Skeletal muscle tissue (tissue), 4 donors: ENCODE results near the gene FCHO1. TPM values are rescaled to one million over a fixed set of nuclear protein-coding genes. Genes with fewer than 3 reads are reported as not detected.
"Not testable (repeated sequence)": the region's sequence is repeated elsewhere in the genome, so short reads cannot be mapped to it uniquely, and the experiment has no call there.

Source experiments
- H3K27ac ChIP-seq: one replicate; pipeline ENCODE4 v1.7.0; 2013; ENCODE audit warnings: mild to moderate bottlenecking, low read depth, low read length, inconsistent platforms
- H3K27me3 ChIP-seq, 3 donors: one replicate each; pipeline ENCODE4 v1.7.0; 2013; ENCODE audit warnings: low read length in 3 of 3; ENCODE audit not compliant: control insufficient read depth in 3 of 3, insufficient read depth in 3 of 3
- H3K36me3 ChIP-seq, 3 donors: one replicate each; pipeline ENCODE4 v1.7.0; 2013; ENCODE audit warnings: low read length in 3 of 3; ENCODE audit not compliant: control insufficient read depth in 3 of 3, insufficient read depth in 3 of 3
- H3K4me1 ChIP-seq, 3 donors: one replicate each; pipeline ENCODE4 v1.7.0; 2013; ENCODE audit warnings: low read length in 3 of 3, mild to moderate bottlenecking in 3 of 3; ENCODE audit not compliant: control insufficient read depth in 3 of 3, insufficient read depth in 3 of 3
- H3K4me3 ChIP-seq, 3 donors: one replicate each; pipeline ENCODE4 v1.7.0; 2013; ENCODE audit warnings: low read length in 3 of 3
- H3K9ac ChIP-seq, 3 donors: one replicate each; pipeline ENCODE4 v1.7.0; 2013; ENCODE audit warnings: low read length in 3 of 3, mild to moderate bottlenecking in 3 of 3, moderate library complexity in 2 of 3, low read depth in 1 of 3
- H3K9me3 ChIP-seq, 3 donors: one replicate each; pipeline ENCODE4 v1.7.0; 2013; ENCODE audit warnings: low read length in 3 of 3; ENCODE audit not compliant: control insufficient read depth in 3 of 3
- total RNA-seq: library from RNA; depleted of rRNA; stranded (reverse); fragments of >200 nt; gene quantifications from one replicate; pipeline ENCODE4 v1.2.3, GENCODE V29; 2014
- donor health status: Osteomylitis.

Gene FCHO1
- total RNA-seq, 1 donor from 2014 or later: 1.0 TPM

DNA sequence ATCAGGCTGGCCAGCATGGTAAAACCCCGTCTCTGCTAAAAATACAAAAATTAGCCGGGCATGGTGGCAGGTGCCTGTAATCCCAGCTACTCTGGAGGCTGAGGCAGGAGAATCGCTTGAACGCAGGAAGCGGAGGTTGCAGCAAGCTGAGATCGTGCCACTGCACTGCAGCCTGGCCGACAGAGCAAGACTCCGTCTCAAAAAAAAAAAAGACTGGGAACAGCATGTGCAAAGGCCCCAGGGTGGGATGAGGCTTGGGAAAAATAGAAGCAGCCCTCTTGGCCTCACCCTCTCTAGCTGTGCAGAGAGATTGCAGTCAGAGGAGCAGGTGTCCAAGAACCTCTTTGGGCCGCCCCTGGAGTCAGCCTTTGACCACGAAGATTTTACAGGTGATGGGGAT is 26.6 kb downstream of the FCHO1 start:
- not testable (repeated sequence) for H3K9ac ChIP-seq, H3K4me3 ChIP-seq, H3K27ac ChIP-seq, H3K36me3 ChIP-seq, H3K9me3 ChIP-seq, H3K4me1 ChIP-seq
- H3K27me3 ChIP-seq: peaks cover 33 to 60% (median 54%) of the 10 kb centered on the region in 3 donors

DNA sequence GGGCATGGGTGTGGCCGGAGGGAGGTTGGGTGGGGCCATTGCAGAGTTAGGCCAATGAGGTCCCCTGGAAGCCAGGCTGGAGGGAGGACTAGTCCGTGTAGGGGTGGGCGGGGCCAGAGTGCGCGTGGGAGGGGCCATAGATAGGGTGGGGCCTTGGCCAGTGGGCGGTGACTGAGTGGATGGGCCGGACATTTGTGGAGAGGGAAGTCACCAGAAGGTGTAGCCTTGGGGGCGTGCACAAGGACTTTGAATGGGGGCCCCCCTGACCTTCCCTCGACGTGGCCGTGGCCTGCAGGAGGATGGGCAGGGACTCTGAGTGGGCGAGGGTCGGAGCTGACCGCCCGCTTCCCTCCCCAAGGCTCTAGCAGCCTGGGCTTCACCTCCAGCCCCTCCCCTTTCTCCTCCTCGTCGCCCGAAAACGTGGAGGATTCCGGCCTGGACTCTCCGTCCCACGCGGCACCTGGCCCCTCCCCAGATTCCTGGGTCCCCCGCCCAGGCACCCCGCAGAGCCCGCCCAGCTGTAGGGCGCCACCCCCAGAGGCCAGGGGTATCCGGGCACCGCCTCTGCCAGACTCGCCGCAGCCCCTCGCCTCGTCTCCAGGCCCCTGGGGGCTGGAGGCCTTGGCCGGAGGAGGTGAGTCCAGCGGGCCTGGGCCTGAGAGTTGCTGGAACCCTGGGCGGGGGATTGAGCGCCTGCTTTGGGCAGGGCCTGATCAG is 27.1 kb downstream of the FCHO1 start:
- Histone ChIP-seq H3K4me3 (no peak overlapping the region), H3K27me3 (peaks cover 33 to 59% (median 51%) of the 10 kb centered on the region in 3 donors)

DNA sequence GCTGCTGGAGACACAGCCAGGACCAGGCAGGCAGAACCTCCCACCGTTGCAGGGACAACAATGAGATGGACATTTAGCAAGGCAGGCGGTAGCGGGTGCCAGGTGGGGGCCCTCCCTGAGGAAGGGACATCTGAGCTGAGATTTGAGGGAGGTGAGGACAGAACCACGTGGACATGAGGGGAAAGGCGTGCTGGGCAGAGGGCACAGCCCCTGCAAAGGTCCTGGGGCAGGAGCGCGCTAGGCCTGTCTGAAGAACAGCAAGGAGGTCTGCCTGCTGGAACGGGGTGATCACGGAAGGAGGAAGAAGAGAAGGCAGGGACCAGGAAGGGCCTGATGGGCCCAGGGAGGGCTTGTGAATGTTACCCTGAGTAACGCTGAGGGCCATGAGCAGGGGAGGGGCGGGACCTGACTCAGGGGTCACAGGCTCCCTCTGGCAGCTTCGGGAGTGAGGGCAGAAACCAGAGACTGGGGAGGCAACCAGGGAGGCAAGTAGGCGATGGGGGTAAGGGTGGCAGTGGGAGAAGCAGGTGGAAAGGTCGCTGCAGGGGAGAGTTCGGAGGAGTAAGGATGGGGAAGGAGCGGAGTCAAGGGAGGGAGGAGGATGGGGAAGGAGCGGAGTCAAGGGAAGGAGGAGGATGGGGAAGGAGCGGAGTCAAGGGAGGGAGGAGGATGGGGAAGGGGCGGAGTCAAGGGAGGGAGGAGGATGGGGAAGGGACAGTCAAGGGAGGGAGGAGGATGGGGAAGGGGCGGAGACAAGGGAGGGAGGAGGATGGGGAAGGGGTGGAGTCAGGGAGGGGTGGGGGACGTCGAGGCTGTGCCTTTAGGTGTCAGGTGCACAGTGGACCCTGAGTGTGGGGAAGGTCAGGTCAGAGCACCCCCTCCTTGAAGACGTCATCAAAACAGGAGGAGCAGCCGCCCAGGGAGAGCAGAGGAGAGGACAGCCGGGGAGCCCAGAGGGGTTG is 28.0 kb downstream of the FCHO1 start:
- H3K4me3 ChIP-seq: no peak overlapping the region
- peaks cover 0 to 4% (median 3%) of the 10 kb centered on the region in 3 donors for H3K4me1 ChIP-seq
- H3K9ac ChIP-seq: no peak overlapping the region
- H3K36me3 ChIP-seq: no peaks in the 10 kb centered on the region
- peaks cover 0 to 2% (median 0%) of the 10 kb centered on the region in 3 donors for H3K9me3 ChIP-seq
- H3K27me3 ChIP-seq: peaks cover 33 to 58% (median 54%) of the 10 kb centered on the region in 3 donors
- no peak overlapping the region for H3K27ac ChIP-seq

More for the DNA sequence above, 27.1 kb downstream of the FCHO1 start:
- peaks cover 0 to 2% (median 0%) of the 10 kb centered on the region in 3 donors for H3K4me1 ChIP-seq
- no peaks in the 10 kb centered on the region for H3K36me3 ChIP-seq
- H3K9ac ChIP-seq: no peak overlapping the region
- H3K9me3 ChIP-seq: peaks cover 0 to 2% (median 0%) of the 10 kb centered on the region in 3 donors
- H3K27ac ChIP-seq: no peak overlapping the region

DNA sequence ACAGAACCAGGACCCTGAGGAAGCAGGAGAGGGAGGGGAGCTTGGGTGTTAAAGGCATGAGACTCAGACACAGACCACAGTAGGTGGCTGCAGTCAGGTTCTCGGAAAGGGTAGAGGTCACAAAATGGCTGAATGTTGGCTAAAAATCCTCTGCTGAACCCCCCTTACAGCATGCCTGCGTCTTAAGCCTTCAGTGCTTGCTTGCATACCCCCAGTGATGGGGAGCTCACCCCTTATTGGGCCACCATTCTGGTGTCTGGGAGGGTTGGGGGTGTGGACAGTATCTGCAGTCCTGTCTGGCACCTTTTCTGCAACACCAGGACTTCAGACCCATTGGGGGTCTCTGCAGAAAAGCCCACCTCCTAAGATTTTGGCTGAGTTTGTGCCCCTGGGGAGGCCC is 29.5 kb downstream of the FCHO1 start:
- H3K27me3 ChIP-seq: peaks cover 35 to 52% (median 48%) of the 10 kb centered on the region in 3 donors
- H3K27ac ChIP-seq: no peak overlapping the region
- H3K4me3 ChIP-seq: no peak overlapping the region
- H3K9ac ChIP-seq: no peak overlapping the region
- H3K36me3 ChIP-seq: no peaks in the 10 kb centered on the region
- peaks cover 0 to 2% (median 0%) of the 10 kb centered on the region in 3 donors for H3K9me3 ChIP-seq
- peaks cover 0 to 4% (median 3%) of the 10 kb centered on the region in 3 donors for H3K4me1 ChIP-seq

DNA sequence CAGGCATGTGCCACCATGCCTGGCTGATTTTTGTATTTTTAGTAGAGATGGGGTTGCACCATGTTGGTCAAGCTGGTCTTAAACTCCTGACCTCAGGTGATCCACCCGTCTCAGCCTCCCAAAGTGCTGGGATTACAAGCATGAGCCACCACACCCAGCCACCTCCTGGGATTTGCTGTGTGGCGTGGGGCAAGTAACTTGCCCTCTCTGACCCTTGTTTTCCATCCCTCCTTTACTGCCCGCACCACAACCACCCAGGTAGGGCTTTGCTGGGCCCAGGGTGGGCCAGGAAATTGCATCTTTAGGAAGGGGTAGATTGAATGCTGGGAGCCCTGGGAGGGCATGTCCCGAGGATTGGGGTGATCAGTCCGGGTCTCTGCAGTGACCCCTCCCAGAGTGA is 32.4 kb downstream of the FCHO1 start:
- H3K9ac ChIP-seq, H3K4me3 ChIP-seq, H3K9me3 ChIP-seq, H3K27ac ChIP-seq, H3K36me3 ChIP-seq, H3K4me1 ChIP-seq: not testable (repeated sequence)
- peaks cover 23 to 33% (median 30%) of the 10 kb centered on the region in 3 donors for H3K27me3 ChIP-seq

DNA sequence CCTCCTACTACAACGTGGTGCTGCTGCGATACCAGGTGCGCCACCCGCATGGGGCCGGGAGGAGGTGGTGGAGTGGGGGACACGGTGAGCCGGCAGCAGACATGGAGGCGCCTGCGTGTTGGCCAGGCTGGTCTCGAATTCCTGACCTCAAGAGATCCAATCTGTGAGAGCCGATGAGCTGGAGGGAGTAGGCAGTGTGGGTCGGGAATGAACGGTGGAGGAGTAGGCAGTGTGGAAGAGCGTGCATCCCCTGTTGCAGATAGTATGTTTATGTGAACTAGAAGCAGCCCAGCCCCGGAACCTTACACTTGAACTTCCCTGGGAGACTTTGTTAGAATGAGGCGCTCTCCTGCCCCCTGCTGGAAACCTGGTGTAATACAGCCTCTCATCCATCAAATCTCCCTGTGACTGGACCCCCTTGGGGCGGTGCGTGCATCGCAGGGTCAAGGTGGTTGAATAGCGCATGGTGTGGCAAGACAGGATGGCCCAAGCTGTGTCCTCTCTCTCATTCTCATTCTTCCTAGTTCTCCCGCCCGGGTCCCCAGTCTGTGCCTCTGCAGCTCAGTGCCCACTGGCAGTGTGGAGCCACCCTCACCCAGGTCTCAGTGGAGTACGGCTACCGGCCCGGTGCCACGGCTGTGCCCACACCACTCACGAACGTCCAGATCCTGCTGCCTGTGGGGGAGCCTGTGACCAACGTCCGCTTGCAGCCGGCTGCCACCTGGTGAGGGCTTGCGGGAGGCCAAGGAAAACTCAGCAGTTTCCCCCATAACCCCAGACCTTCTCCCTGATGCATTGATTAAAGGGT is 33.1 kb downstream of the FCHO1 start:
- Histone ChIP-seq H3K4me1 (peaks cover 0 to 3% (median 2%) of the 10 kb centered on the region in 3 donors), H3K36me3 (peaks cover 0 to 2% (median 0%) of the 10 kb centered on the region in 3 donors), H3K4me3 (no peak overlapping the region), H3K9ac (no peak overlapping the region), H3K27me3 (peaks cover 16 to 26% (median 26%) of the 10 kb centered on the region in 3 donors), H3K9me3 (peaks cover 0 to 2% (median 0%) of the 10 kb centered on the region in 3 donors), H3K27ac (no peak overlapping the region)

DNA sequence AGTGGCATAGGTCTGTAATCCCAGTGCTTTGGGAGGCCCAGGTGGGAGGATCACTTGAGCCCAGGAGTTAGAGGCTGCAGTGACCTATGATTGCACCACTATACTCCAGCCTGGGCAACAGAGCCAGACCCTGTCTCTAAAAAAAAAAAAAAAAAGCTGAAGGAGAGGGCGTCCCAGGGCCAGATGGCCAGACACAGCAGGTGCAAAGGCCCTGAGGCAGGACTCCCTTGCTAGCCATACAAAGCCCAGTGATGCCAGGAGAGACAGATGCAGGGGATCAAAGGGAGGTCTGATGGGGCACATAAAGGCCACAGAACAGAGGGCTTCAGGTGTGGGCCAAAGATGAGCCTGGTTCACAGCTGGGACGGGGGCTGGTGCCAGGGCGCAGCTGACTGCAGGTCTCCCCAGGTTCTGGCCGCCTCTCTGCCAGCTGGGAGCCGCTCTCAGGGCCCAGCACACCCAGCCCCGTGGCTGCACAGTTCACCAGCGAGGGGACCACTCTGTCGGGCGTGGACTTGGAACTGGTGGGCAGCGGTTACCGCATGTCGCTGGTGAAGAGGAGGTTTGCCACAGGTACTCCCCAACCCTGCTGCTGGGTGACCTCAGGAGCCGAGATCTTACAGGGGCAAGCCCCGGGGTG is 36.1 kb downstream of the FCHO1 start:
- Histone ChIP-seq H3K9me3 (peaks cover 0 to 2% (median 0%) of the 10 kb centered on the region in 3 donors), H3K9ac (no peak overlapping the region), H3K27ac (no peak overlapping the region), H3K36me3 (peaks cover 0 to 2% (median 0%) of the 10 kb centered on the region in 3 donors), H3K4me3 (no peak overlapping the region), H3K27me3 (peaks cover 7 to 12% (median 11%) of the 10 kb centered on the region in 3 donors), H3K4me1 (peaks cover 0 to 3% (median 2%) of the 10 kb centered on the region in 3 donors)

DNA sequence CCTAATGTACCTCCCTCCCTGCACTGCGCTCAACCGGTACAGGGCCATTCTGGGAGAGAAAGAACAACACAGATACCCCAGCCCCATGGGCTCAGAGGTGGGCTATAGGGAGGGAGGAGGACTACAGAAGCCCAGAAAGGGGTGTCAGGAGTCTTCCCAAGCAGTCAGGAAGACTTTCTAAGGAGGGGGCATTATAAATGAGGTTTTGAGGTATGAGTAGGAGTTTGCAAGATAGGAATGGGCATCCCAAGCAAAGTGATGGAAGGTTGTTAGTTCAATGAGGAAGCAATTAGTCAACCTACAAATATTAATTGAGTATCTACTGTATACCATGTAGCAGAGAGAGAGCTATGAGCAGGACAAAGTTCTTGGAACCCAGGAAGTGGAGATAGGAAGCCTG is 37.4 kb downstream of the FCHO1 start:
- Histone ChIP-seq H3K27me3 (peaks cover 7 to 16% (median 12%) of the 10 kb centered on the region in 3 donors), H3K9me3 (no peaks in the 10 kb centered on the region), H3K9ac (no peak overlapping the region), H3K4me1 (peaks cover 0 to 3% (median 2%) of the 10 kb centered on the region in 3 donors), H3K36me3 (peaks cover 0 to 2% (median 0%) of the 10 kb centered on the region in 3 donors), H3K27ac (no peak overlapping the region), H3K4me3 (no peak overlapping the region)
